GM19239 (cell line): ENCODE data around the gene SCNN1A.

Experiments
- DNase-seq: peaks from one replicate; pipeline ENCODE4 v3.0.0; 2011; ENCODE audit warnings: low spot score; ENCODE audit not compliant: insufficient read length
- FAIRE-seq: peaks from 2 replicates; lab custom pipeline; 2011; peaks lifted over from hg19 to GRCh38; lab: Jason Lieb, UNC

SCNN1A gene

DNA sequence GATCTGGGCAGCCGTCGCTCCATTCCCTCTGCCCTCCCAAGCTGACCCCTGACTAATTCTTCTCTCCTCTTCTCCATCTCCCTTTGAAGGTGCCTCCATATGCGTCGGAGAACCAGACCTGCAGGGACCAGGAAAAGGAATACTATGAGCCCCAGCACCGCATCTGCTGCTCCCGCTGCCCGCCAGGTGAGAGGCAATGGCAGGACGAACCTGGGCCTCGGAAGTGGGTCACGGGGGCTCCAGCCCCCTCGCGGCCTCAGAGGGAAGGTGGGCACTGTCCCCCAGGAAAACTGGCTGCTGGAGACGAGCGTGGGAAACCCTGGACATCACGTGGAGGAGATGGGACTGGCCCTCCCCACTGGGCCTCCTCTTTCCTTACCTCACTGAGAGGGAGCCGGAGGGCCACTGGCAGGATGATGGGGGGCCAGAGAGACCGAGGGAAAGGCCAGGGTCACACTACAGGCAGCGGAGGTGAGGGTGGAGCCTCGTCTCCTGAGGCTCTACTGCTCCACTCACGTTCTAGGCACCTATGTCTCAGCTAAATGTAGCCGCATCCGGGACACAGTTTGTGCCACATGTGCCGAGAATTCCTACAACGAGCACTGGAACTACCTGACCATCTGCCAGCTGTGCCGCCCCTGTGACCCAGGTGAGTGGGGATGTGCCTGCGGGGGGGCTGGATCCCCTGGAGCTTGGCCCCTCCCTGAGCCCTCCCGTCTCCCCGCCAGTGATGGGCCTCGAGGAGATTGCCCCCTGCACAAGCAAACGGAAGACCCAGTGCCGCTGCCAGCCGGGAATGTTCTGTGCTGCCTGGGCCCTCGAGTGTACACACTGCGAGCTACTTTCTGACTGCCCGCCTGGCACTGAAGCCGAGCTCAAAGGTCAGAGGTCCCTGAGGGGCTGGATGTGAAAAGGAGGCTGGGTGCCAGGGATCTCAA, 9.4 kb upstream of the SCNN1A start:
- DNase-seq (no peak), FAIRE-seq (no peak)

DNA sequence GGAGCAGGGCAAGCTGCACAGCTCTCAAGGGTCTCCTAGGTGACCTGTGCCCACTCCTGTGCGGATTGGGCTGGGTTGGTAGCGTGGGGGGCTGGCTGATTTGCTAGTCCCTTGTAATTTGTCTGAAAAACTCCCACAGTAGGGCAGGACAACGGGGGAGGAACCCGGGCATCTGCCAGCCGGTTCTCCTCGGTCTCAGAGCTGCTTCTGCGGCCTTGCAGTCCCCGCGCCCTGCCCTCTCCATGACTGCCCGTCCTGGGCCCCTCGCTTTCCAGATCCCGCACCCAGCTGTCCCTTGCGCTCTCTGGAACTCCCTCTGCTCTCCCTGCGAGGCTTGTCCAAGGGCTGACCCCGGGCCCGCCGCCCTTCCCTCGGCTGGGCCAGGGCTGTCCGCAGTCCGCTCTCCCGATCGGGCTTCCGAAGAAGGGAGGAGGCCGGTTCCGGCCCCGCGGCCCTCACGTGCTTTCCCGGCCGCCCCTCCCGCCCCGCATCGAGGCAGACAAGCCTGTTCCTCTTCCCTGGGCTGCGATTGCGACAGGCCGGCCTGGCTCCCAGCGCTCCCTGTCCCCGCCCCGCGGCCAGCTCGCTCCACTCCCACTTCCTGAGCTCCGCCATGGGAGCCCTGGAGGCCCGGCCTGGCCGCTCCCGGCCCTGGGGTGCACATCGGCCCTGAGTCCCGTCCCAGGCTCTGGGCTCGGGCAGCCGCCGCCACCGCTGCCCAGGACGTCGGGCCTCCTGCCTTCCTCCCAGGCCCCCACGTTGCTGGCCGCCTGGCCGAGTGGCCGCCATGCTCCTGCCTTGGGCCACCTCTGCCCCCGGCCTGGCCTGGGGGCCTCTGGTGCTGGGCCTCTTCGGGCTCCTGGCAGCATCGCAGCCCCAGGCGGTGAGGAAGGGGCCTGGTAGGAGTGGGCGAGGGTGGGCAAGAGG, 8.5 kb upstream of the SCNN1A start, which contains the start of gene LTBR:
Gene LTBR, plus strand, starts transcription at position 591 of the 927 bp plus-strand sequence. Its CDS starts 197 bp downstream, at position 788.
- no peak for FAIRE-seq
- no peak for DNase-seq

- FAIRE-seq, result no peak
These were observed 7.6 kb upstream of the SCNN1A start for GRCh38 chr12:6382982-6383381.

GRCh38 chr12:6382371-6382770, 7.0 kb upstream of the SCNN1A start:
- DNase-seq (no peak), FAIRE-seq (no peak)

More at GRCh38 chr12:6382982-6383381, 7.6 kb upstream of the SCNN1A start:
- no peak for DNase-seq

- no peak for FAIRE-seq
- DNase-seq, result no peak
These were observed 5.1 kb upstream of the SCNN1A start for GRCh38 chr12:6380141-6381121.

DNA sequence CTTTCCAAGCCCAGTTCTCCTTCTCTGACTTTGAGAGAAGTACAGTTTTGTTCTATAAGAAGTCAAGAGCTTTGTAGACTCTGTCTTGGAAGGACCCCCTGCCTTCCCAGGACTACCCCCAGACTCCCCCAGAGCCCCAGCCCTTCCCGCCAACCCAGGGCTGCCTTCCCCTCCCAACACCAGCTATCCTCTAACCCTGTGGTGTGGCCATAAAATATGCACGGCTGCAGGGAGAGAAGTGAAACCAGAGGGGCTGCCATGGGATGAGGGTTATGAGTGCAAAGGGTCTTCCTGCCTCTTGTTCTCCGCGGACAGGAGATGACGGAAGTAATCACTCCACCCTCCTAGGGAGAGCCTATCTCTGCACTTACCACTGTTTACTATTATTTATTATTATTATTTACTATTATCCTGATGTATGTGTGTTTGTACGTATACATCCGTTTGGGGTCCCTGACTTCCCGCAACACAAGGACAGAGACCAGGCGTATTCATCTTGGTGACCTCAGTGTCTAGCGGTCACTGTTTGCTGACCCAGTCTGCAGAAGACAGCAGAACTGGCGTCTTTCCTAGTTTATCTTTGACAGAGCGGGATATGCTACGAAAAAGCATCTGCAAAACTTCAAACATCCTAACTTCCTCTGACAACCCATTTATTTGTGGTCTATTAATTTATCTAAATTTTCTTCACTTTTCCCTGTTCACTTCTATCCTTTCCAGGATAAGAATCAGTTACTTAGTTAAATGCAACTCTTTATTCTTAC, 3.5 kb upstream of the SCNN1A start:
- DNase-seq (no peak), FAIRE-seq (no peak)

DNA sequence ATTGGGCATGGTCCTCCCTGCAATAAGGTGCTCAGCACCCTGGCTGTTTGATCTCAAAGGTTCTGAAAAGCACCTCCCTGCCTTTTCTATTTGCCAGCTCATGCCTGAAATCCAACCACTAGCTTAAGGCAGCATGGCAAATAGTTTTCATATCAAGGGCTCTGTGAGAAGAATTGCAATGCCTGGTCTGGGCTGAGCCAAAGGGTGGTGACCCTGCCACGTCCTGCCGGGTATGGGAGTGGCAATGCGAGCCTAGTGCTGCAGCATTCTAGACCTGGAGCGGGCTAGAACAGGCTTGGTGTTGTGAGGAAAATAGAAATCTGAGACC, 2.3 kb upstream of the SCNN1A start:
- FAIRE-seq (no peak), DNase-seq (no peak)

DNA sequence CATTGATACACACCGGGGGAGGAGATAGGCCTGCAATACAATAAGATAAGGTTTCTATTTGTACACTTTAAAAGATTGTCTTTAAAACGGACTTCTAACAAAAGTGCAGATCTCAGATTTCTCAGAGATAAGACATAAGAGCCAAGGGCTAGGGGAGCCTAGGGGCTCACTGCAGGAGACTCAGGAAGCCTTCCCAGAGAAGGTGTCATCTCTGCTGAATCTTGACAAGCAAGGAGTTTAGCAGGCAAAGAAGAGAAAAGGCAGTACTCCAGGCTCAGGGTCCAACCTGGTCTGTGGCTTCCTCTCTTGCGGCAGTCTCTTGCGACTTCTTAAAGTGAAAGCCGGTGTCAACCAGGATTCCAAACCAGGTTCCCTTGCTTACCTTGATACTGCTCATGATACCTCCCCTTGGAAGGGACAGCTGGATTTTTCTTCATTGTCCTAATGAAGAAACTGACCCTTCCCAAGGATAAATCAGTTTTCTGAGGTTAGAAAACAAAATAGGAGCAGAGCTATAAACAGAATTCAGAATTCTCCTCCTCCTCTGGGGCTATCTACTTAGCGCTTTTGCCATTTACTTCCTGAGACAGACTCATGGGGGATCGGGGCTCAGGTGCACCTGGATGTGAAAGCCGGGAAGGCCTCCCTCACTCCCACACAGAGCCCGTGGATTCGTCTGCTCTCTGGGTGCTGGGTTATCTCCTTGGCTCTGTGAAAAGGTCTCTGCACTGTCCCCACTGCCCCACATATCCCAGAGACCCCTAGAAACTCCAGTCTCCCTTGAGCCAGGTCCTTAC, 1.7 kb upstream of the SCNN1A start:
- FAIRE-seq, result no peak

GRCh38 chr12:6376079-6376869, 911 bp upstream of the SCNN1A start:
- DNase-seq (no peak), FAIRE-seq (no peak)

More for the DNA sequence above, 1.7 kb upstream of the SCNN1A start:
- DNase-seq, result no peak

- FAIRE-seq, result no peak
- no peak for DNase-seq
These were observed 590 bp downstream of the SCNN1A start for GRCh38 chr12:6374786-6375160.

- DNase-seq, result no peak
- FAIRE-seq, result no peak
These were observed 1.2 kb downstream of the SCNN1A start for GRCh38 chr12:6374028-6374785.

DNA sequence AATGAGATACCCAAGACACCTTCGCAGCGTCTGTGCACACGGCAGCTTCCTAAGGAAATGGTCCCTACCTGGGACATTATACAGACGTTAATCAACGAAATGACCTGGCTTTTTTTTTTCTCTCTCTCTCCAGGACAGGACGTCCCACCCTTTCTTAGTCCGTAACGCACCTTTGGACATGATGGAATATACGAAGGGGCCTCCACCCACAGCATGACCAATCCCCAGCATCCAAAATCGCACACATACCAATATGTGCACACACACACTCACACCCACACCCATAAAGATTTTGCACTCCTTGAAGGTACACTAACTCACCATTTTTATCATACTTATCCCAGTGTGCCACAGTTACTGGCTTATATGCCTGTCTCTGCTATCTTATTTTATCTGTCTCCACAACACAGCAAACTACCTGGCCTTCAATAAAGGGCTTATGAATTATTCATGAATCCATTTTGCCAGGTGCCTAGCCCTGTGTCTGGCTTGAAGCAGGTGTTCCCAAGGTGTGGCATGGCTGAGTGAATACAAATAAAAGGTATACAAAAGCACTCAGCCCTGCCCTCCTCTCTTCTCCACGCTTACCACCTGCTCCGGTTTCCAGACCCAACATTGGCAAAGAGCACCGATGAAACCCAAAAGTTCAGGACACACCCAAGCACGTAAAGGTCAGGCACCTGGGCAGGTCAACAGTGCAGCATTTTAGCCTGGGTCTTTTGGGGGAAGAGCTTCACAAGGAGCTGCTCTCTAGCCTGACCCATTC, 2.2 kb downstream of the SCNN1A start:
- no peak for DNase-seq
- no peak for FAIRE-seq

GRCh38 chr12:6372403-6373003, 2.9 kb downstream of the SCNN1A start:
- DNase-seq (no peak), FAIRE-seq (no peak)

- DNase-seq, result no peak
- FAIRE-seq, result no peak
These were observed 4.2 kb downstream of the SCNN1A start for GRCh38 chr12:6370994-6371754.

GRCh38 chr12:6370576-6370935, 4.8 kb downstream of the SCNN1A start:
- DNase-seq (no peak), FAIRE-seq (no peak)
